GM12891 (cell line): ENCODE results near the gene JPH3.

ENCODE experiments used
- POLR2A ChIP-seq: IDR thresholded peaks from 2 replicates; pipeline ENCODE4 v1.6.1; 2011; ENCODE audit warnings: low read depth, low read length, control low read depth
- POLR2AphosphoS5 ChIP-seq: IDR thresholded peaks from 2 replicates; pipeline ENCODE4 v1.6.1; 2011; ENCODE audit warnings: low read depth, low read length, control low read depth
- POU2F2 ChIP-seq: IDR thresholded peaks from 2 replicates; pipeline ENCODE4 v1.6.1; 2011; ENCODE audit warnings: low read depth, mild to moderate bottlenecking, control low read depth, low read length, moderate library complexity
- TAF1 ChIP-seq: IDR thresholded peaks from 2 replicates; pipeline ENCODE4 v1.6.1; 2011; ENCODE audit warnings: low read depth, low read length, control low read depth

DNA sequence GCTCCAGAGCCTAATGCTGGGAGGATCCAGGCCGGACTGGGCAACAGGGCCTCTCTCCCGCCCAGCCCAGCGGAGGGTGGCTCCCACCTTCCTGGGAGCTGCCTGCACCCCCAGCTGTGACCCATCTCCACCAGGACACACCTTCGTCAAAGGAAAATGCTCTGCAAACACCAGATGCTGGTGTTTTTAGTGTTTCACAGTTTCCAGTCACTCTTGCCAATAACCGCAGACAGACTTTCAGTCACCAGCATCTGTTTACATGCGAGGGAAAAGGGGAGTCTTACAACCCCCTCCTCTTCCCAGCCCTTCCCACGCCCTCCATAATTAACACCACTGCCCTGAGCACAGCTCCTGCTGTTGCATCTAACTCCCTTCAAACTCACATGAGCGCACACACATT lies 138.1 kb downstream of the JPH3 start:
- TF ChIP-seq POLR2A (no peak), POLR2AphosphoS5 (no peak), POU2F2 (no peak), TAF1 (no peak)
